Effector memory CD8-positive, alpha-beta T cell (primary cell): ENCODE data around the gene WDR90.
A peak's percentile ranks its signal among the peaks of the same experiment; 100 is the strongest.

ENCODE experiments used
- ATAC-seq: fragments of 150-1000 bp; cut with Tn5 transposase; replicated peaks from 2 replicates; pipeline ENCODE4 v1.10.0; 2021; ENCODE audit warnings: mild to moderate bottlenecking, moderate library complexity
- DNase-seq, 3 experiments: peaks; one replicate each; pipeline ENCODE4 v3.0.0; 2021
- H3K27ac Mint-ChIP-seq, 2 donors: one replicate each; pipeline ENCODE4 v1.8.0; 2022; ENCODE audit warnings: mild to moderate bottlenecking in 2 of 2, mixed read lengths in 2 of 2, moderate library complexity in 2 of 2
- H3K27me3 Mint-ChIP-seq, 2 donors: one replicate each; pipeline ENCODE4 v1.8.0; 2022; ENCODE audit warnings: mixed read lengths in 2 of 2
- H3K36me3 Mint-ChIP-seq: one replicate; pipeline ENCODE4 v1.8.0; 2022; ENCODE audit warnings: mild to moderate bottlenecking, moderate library complexity, mixed read lengths; ENCODE audit not compliant: insufficient read depth
- H3K4me1 Mint-ChIP-seq, 2 donors: one replicate each; pipeline ENCODE4 v1.8.0; 2022; ENCODE audit warnings: low read depth in 2 of 2, mixed read lengths in 2 of 2
- H3K4me3 Mint-ChIP-seq, 2 donors: one replicate each; pipeline ENCODE4 v1.8.0; 2022; ENCODE audit warnings: mild to moderate bottlenecking in 2 of 2, mixed read lengths in 2 of 2, moderate library complexity in 2 of 2
- H3K9me3 Mint-ChIP-seq, 2 donors: one replicate each; pipeline ENCODE4 v1.8.0; 2022; ENCODE audit warnings: mixed read lengths in 2 of 2

Gene WDR90

GRCh38 chr16:715477-716199 is 66.5 kb downstream of the WDR90 start:
- H3K36me3 Mint-ChIP-seq: peaks cover 9% of the 10 kb centered on the region
- H3K9me3 Mint-ChIP-seq: no peaks in the 10 kb centered on the region
- H3K4me3 Mint-ChIP-seq: peak overlapping the region; percentile 56 to 65
- no peak for DNase-seq
- ATAC-seq: peak; percentile 14
- no peak overlapping the region for H3K27ac Mint-ChIP-seq
- H3K27me3 Mint-ChIP-seq: peaks cover 0 to 16% of the 10 kb centered on the region in 2 donors
- peaks cover 15 to 16% of the 10 kb centered on the region in 2 donors for H3K4me1 Mint-ChIP-seq

GRCh38 chr16:716200-716568 is 67.0 kb downstream of the WDR90 start:
- peaks cover 10% of the 10 kb centered on the region for H3K36me3 Mint-ChIP-seq
- no peak for DNase-seq
- no peak for ATAC-seq

GRCh38 chr16:716768-717325 is 67.7 kb downstream of the WDR90 start:
- H3K4me3 Mint-ChIP-seq: peak overlapping the region; percentile 56 to 65
- no peak for ATAC-seq

More at GRCh38 chr16:716200-716568, 67.0 kb downstream of the WDR90 start:
- H3K9me3 Mint-ChIP-seq: no peaks in the 10 kb centered on the region
- no peak overlapping the region for H3K27ac Mint-ChIP-seq
- H3K4me1 Mint-ChIP-seq: peaks cover 15 to 16% of the 10 kb centered on the region in 2 donors
- peak overlapping the region; percentile 56 to 65 for H3K4me3 Mint-ChIP-seq
- peaks cover 0 to 11% of the 10 kb centered on the region in 2 donors for H3K27me3 Mint-ChIP-seq

More at GRCh38 chr16:716768-717325, 67.7 kb downstream of the WDR90 start:
- H3K27me3 Mint-ChIP-seq: peaks cover 0 to 8% of the 10 kb centered on the region in 2 donors
- H3K9me3 Mint-ChIP-seq: no peaks in the 10 kb centered on the region
- peaks cover 15 to 17% of the 10 kb centered on the region in 2 donors for H3K4me1 Mint-ChIP-seq
- H3K36me3 Mint-ChIP-seq: peaks cover 13% of the 10 kb centered on the region
- DNase-seq: no peak
- no peak overlapping the region for H3K27ac Mint-ChIP-seq
